Mucosa of descending colon (tissue), 3 donors: Measurements from ENCODE around the gene NME3. TPM values are rescaled to one million over a fixed set of nuclear protein-coding genes. Genes with fewer than 3 reads are reported as not detected.

ENCODE experiments used
- ATAC-seq: fragments of 200-7000 bp; cut with Tn5 transposase; one replicate; pipeline ENCODE4 v1.9.1; 2020; ENCODE audit warnings: mild to moderate bottlenecking, moderate library complexity
- DNase-seq, 3 donors: peaks; one replicate each; pipeline ENCODE4 v3.0.0-alpha.2; 2020
- H3K36me3 ChIP-seq: fragments of 200-600 bp; one replicate; pipeline ENCODE4 v1.8.0; 2021; ENCODE audit warnings: low read depth, mild to moderate bottlenecking
- H3K4me1 ChIP-seq: fragments of 200-600 bp; one replicate; pipeline ENCODE4 v1.8.0; 2021; ENCODE audit warnings: low read depth, mild to moderate bottlenecking
- H3K4me3 ChIP-seq: fragments of 200-600 bp; one replicate; pipeline ENCODE4 v1.8.0; 2021; ENCODE audit warnings: mild to moderate bottlenecking
- H3K9me3 ChIP-seq: fragments of 200-600 bp; one replicate; pipeline ENCODE4 v1.8.0; 2021; ENCODE audit warnings: mild to moderate bottlenecking
- CTCF ChIP-seq: fragments of 200-600 bp; IDR thresholded peaks from one replicate; pipeline ENCODE4 v1.8.0; 2022; ENCODE audit warnings: antibody characterized with exemption, mild to moderate bottlenecking
- intact Hi-C, 2 donors: fragments of 100-400 bp; cut with DNase I in 1 of 2; cut with micrococcal nuclease in 1 of 2; formaldehyde crosslinking; loops; one replicate each; pipeline versions ENCODE4 v1.11.0 to v1.11.1; 2022; cut with DNase I, micrococcal nuclease
- total RNA-seq, 3 donors: library from RNA; stranded (reverse); fragmentation: NEBNext Ultra II Directional in 2 of 3; extraction: Animal tissue kit (Norgen Biotek cat#: 25700) in 2 of 3; gene quantifications; one replicate each; pipeline versions ENCODE4 v1.2.1 to v1.2.4, GENCODE V29; 2021 to 2023
- donor health status: DM: no; HTN: no; CAD: no; lungs with moderate emphysema.
- donor health status: DM: no; HTN: no; CAD: no.
- donor health status: DM: no; HTN: yes; CAD: no.

NME3 gene
- total RNA-seq, 3 donors from 2014 or later: 49.1 to 66.0 (median 56.0) TPM

- peaks cover 9% of the 10 kb centered on the region for H3K36me3 ChIP-seq
- DNase-seq (no peak), ATAC-seq (no peak)
- H3K4me1 ChIP-seq: peaks cover 4% of the 10 kb centered on the region
- intact Hi-C loops: no loop called here
- H3K4me3 ChIP-seq: no peak overlapping the region
- no peak for TF ChIP-seq CTCF
- no peaks in the 10 kb centered on the region for H3K9me3 ChIP-seq
Observed at GRCh38 chr16:1751946-1752345, 19.4 kb downstream of the NME3 start.

GRCh38 chr16:1749152-1750117 lies 21.9 kb downstream of the NME3 start:
- H3K36me3 ChIP-seq: peaks cover 9% of the 10 kb centered on the region
- DNase-seq (no peak), ATAC-seq (no peak)
- H3K9me3 ChIP-seq: no peaks in the 10 kb centered on the region
- TF ChIP-seq CTCF: no peak
- H3K4me1 ChIP-seq: no peaks in the 10 kb centered on the region
- intact Hi-C loops: no loop called here
- no peak overlapping the region for H3K4me3 ChIP-seq

DNA sequence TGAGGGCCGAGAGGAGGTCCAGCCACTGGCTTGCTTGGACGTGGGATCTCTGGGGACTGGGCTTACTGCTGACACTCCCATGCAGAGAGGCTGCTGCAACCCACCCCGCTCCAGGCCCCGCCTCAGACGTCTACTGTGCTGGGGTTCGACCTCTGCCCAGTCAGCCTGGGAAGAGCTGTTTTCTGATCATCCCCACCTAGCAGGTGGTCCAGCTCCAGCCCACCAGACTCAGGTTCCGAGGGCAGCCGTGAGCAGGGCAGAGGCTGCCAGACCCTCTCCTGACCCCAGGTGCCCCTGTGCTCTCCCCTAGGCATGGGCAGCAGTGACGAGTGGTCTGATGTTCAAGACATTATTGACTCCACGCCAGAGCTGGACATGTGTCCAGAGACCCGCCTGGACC lies 23.4 kb downstream of the NME3 start:
- no peak for ATAC-seq
- Histone ChIP-seq H3K4me1 (no peaks in the 10 kb centered on the region), H3K36me3 (peaks cover 9% of the 10 kb centered on the region), H3K4me3 (no peak overlapping the region), H3K9me3 (no peaks in the 10 kb centered on the region)
- no peak for TF ChIP-seq CTCF
- no peak for DNase-seq
- intact Hi-C loops: no loop called here

DNA sequence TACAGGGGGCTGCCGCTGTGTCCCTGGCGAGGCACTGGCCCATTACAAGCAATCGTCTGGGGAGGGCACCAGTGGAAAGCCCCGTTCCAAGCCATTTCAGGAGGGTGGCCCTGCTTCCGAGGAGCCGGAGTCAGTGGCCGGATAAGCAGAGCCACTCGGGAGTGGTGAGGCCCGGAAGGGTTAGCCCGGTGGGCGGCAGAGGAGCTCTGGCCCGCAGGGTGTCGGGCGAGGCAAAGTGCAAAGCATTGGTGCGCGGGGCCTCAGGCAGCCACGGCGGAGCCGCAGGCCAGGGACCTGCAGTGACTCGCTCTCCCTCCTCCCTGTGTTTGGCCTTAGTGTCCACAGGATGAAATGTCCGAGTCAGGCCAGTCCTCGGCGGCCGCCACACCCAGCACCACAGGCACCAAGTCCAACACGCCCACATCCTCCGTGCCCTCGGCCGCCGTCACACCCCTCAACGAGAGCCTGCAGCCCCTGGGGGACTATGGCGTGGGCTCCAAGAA lies 24.6 kb downstream of the NME3 start:
- no peak for TF ChIP-seq CTCF
- H3K4me3 ChIP-seq: no peak overlapping the region
- no peaks in the 10 kb centered on the region for H3K4me1 ChIP-seq
- ATAC-seq (no peak), DNase-seq (no peak)
- intact Hi-C loops: no loop called here
- peaks cover 9% of the 10 kb centered on the region for H3K36me3 ChIP-seq
- H3K9me3 ChIP-seq: no peaks in the 10 kb centered on the region

DNA sequence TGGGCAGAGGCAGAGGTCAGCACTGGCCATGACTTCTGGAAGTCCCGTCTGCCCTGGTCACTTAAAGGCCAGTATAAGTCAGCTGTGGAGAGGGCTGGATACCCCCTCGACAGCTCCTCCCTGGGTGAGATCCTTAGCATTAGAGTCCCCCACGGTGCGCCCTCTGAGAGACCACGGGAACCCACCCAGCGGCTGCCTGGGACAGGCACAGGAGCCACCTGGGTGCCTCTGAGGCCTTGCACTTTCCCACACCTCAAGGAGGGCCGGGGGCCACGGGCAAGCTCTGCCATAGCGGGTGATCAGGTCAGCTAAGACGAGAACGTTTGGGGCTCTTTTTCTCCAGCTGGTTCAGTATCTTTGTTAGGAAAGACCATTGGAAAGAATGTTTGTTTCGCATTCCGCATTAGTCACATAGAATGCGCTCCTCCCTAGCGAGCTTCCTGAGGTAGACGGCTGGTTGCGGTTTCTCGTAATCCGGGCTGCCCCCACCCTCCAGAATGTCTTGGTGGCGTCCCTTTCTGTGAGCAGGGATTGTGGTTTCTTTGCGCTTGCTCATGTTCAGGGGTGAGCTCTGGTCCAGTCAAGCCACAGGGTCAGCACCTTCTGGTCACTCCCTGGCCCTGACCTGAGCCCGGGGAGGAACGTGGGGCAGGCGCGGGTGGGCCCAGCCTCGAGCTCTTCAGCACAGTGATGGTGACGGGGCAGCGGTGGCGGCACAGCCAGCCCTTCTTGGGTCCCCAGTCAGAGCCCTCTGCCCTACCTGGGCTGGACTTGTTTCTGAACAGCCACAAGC lies 25.2 kb downstream of the NME3 start:
- ATAC-seq (no peak), DNase-seq (no peak)
- Histone ChIP-seq H3K36me3 (peaks cover 9% of the 10 kb centered on the region), H3K4me3 (no peak overlapping the region), H3K9me3 (no peaks in the 10 kb centered on the region), H3K4me1 (no peaks in the 10 kb centered on the region)
- TF ChIP-seq CTCF: no peak
- intact Hi-C loops: no loop called here
